Dermis blood vessel endothelial cell (primary cell): ENCODE data around the gene SP3. TPM values are rescaled to one million over a fixed set of nuclear protein-coding genes. Genes with fewer than 3 reads are reported as not detected.

ENCODE experiments used
- DNase-seq: peaks from one replicate; pipeline ENCODE4 v3.0.0; 2010
- total RNA-seq: library from RNA; depleted of rRNA; stranded (reverse); fragments of >200 nt; gene quantifications from 2 replicates; pipeline ENCODE4 v1.2.3, GENCODE V29; 2014

Gene SP3
- total RNA-seq, 1 donor from 2014 or later, result 98.9 TPM

GRCh38 chr2:173996766-173997165, 31.6 kb upstream of the SP3 start:
- no peak for DNase-seq

- no peak for DNase-seq
Observed at GRCh38 chr2:173993459-173993858, 28.3 kb upstream of the SP3 start.

- DNase-seq, result no peak
Observed at GRCh38 chr2:173991856-173992588, 26.8 kb upstream of the SP3 start.

- DNase-seq, result peak; percentile 14
Observed at GRCh38 chr2:173990970-173991819, 26.0 kb upstream of the SP3 start.

GRCh38 chr2:173990245-173990644, 25.1 kb upstream of the SP3 start:
- DNase-seq, result no peak

- no peak for DNase-seq
Observed at GRCh38 chr2:173989884-173990215, 24.7 kb upstream of the SP3 start.

GRCh38 chr2:173989160-173989883, 24.1 kb upstream of the SP3 start:
- DNase-seq, result no peak

- DNase-seq, result no peak
Observed at GRCh38 chr2:173986805-173987204, 21.6 kb upstream of the SP3 start.

GRCh38 chr2:173985605-173985992, 20.4 kb upstream of the SP3 start:
- no peak for DNase-seq

- DNase-seq, result no peak
Observed at GRCh38 chr2:173984866-173985604, 19.9 kb upstream of the SP3 start.

- DNase-seq, result no peak
Observed at GRCh38 chr2:173983391-173983871, 18.3 kb upstream of the SP3 start.

GRCh38 chr2:173982918-173983317, 17.7 kb upstream of the SP3 start:
- DNase-seq, result peak; percentile 45

- DNase-seq, result no peak
Observed at GRCh38 chr2:173982182-173982714, 17.1 kb upstream of the SP3 start.

- DNase-seq, result no peak
Observed at GRCh38 chr2:173981520-173981919, 16.3 kb upstream of the SP3 start.

- DNase-seq, result no peak
Observed at GRCh38 chr2:173979751-173980351, 14.7 kb upstream of the SP3 start.

GRCh38 chr2:173978447-173978846, 13.3 kb upstream of the SP3 start:
- DNase-seq, result no peak

GRCh38 chr2:173972636-173973035, 7.5 kb upstream of the SP3 start:
- no peak for DNase-seq

- no peak for DNase-seq
Observed at GRCh38 chr2:173972165-173972564, 7.0 kb upstream of the SP3 start.

GRCh38 chr2:173970516-173970924, 5.3 kb upstream of the SP3 start:
- DNase-seq, result no peak

- no peak for DNase-seq
Observed at GRCh38 chr2:173969886-173970285, 4.7 kb upstream of the SP3 start.

GRCh38 chr2:173968551-173968950, 3.4 kb upstream of the SP3 start:
- DNase-seq, result no peak
